HEK293 (cell line): ENCODE measurements around the gene ITPA.

Source experiments
- GFI1B ChIP-seq: fragments of 450-650 bp; formaldehyde crosslinking; IDR thresholded peaks from 2 replicates; pipeline ENCODE4 v1.5.1; 2016; ENCODE audit warnings: missing biosample characterization, missing genetic modification characterization
- GLIS1 ChIP-seq: fragments of 450-650 bp; formaldehyde crosslinking; IDR thresholded peaks from 2 replicates; pipeline ENCODE4 v1.5.1; 2016; ENCODE audit warnings: missing biosample characterization, missing genetic modification characterization
- KLF17 ChIP-seq: fragments of 450-650 bp; formaldehyde crosslinking; IDR thresholded peaks from 2 replicates; pipeline ENCODE4 v1.5.1; 2016; ENCODE audit warnings: missing biosample characterization, missing genetic modification characterization
- KLF8 ChIP-seq: fragments of 450-650 bp; formaldehyde crosslinking; IDR thresholded peaks from 2 replicates; pipeline ENCODE4 v1.5.1; 2016; ENCODE audit warnings: missing biosample characterization, missing genetic modification characterization
- KLF9 ChIP-seq: fragments of 450-650 bp; formaldehyde crosslinking; IDR thresholded peaks from 2 replicates; pipeline ENCODE4 v1.5.1; 2016; ENCODE audit warnings: missing biosample characterization, missing genetic modification characterization, low read depth
- SP7 ChIP-seq: fragments of 450-650 bp; formaldehyde crosslinking; IDR thresholded peaks from 2 replicates; pipeline ENCODE4 v1.5.1; 2016; ENCODE audit warnings: missing biosample characterization, missing genetic modification characterization
- WT1 ChIP-seq: fragments of 450-650 bp; formaldehyde crosslinking; IDR thresholded peaks from 2 replicates; pipeline ENCODE4 v1.5.1; 2016; ENCODE audit warnings: missing biosample characterization, missing genetic modification characterization
- ZBTB21 ChIP-seq: fragments of 450-650 bp; formaldehyde crosslinking; IDR thresholded peaks from 2 replicates; pipeline ENCODE4 v1.5.1; 2017; ENCODE audit warnings: missing biosample characterization, missing genetic modification characterization
- ZNF114 ChIP-seq: fragments of 450-650 bp; formaldehyde crosslinking; IDR thresholded peaks from 2 replicates; pipeline ENCODE4 v1.5.0; 2017; ENCODE audit warnings: missing biosample characterization, missing genetic modification characterization
- ZNF140 ChIP-seq: fragments of 450-650 bp; formaldehyde crosslinking; IDR thresholded peaks from 2 replicates; pipeline ENCODE4 v1.5.1; 2016; ENCODE audit warnings: missing biosample characterization, missing genetic modification characterization
- ZNF175 ChIP-seq: fragments of 450-650 bp; formaldehyde crosslinking; IDR thresholded peaks from 2 replicates; pipeline ENCODE4 v1.5.1; 2016; ENCODE audit warnings: missing biosample characterization, missing genetic modification characterization
- ZNF184 ChIP-seq: fragments of 450-650 bp; IDR thresholded peaks from 2 replicates; pipeline ENCODE4 v1.5.1; 2018; ENCODE audit warnings: missing biosample characterization, mild to moderate bottlenecking, missing genetic modification characterization
- ZNF324 ChIP-seq: fragments of 450-650 bp; formaldehyde crosslinking; IDR thresholded peaks from 2 replicates; pipeline ENCODE4 v1.5.1; 2016; ENCODE audit warnings: missing biosample characterization, missing genetic modification characterization
- ZNF341 ChIP-seq: fragments of 450-650 bp; formaldehyde crosslinking; IDR thresholded peaks from 2 replicates; pipeline ENCODE4; 2016; ENCODE audit warnings: low read depth, missing biosample characterization, missing genetic modification characterization
- ZNF404 ChIP-seq: fragments of 450-650 bp; formaldehyde crosslinking; IDR thresholded peaks from 2 replicates; pipeline ENCODE4 v1.5.1; 2017; ENCODE audit warnings: missing biosample characterization, missing genetic modification characterization
- ZNF423 ChIP-seq: fragments of 450-650 bp; formaldehyde crosslinking; IDR thresholded peaks from 2 replicates; pipeline ENCODE4 v1.5.1; 2016; ENCODE audit warnings: missing biosample characterization, missing genetic modification characterization
- ZNF501 ChIP-seq: fragments of 450-650 bp; formaldehyde crosslinking; IDR thresholded peaks from 2 replicates; pipeline ENCODE4 v1.5.1; 2016; ENCODE audit warnings: missing biosample characterization, missing genetic modification characterization
- ZNF530 ChIP-seq: fragments of 450-650 bp; formaldehyde crosslinking; IDR thresholded peaks from 2 replicates; pipeline ENCODE4 v1.5.1; 2016; ENCODE audit warnings: low read depth, missing biosample characterization, missing genetic modification characterization
- ZNF558 ChIP-seq: fragments of 450-650 bp; formaldehyde crosslinking; IDR thresholded peaks from 2 replicates; pipeline ENCODE4 v1.5.1; 2016; ENCODE audit warnings: missing biosample characterization, missing genetic modification characterization
- ZNF571 ChIP-seq: fragments of 450-650 bp; formaldehyde crosslinking; IDR thresholded peaks from 2 replicates; pipeline ENCODE4 v1.5.0; 2017; ENCODE audit warnings: missing biosample characterization, missing genetic modification characterization
- ZNF654 ChIP-seq: fragments of 450-650 bp; formaldehyde crosslinking; IDR thresholded peaks from 2 replicates; pipeline ENCODE4 v1.5.1; 2016; ENCODE audit warnings: low read depth, missing biosample characterization, missing genetic modification characterization
- ZNF777 ChIP-seq: fragments of 450-650 bp; formaldehyde crosslinking; IDR thresholded peaks from 2 replicates; pipeline ENCODE4 v1.5.1; 2017; ENCODE audit warnings: missing biosample characterization, missing genetic modification characterization, borderline replicate concordance
- TF ChIP-seq, protein P1 (sequence below): fragments of 450-650 bp; formaldehyde crosslinking; IDR thresholded peaks from 2 replicates; pipeline ENCODE4 v1.5.1; 2017; ENCODE audit warnings: missing biosample characterization, missing genetic modification characterization
- TF ChIP-seq, protein P2 (sequence below): fragments of 450-650 bp; formaldehyde crosslinking; IDR thresholded peaks from 2 replicates; pipeline ENCODE4 v1.5.1; 2016; ENCODE audit warnings: missing biosample characterization, missing genetic modification characterization
- TF ChIP-seq, protein P3 (sequence below): fragments of 450-650 bp; formaldehyde crosslinking; IDR thresholded peaks from 2 replicates; pipeline ENCODE4 v1.5.1; 2016; ENCODE audit warnings: missing biosample characterization, missing genetic modification characterization

Gene ITPA

GRCh38 chr20:3218307-3218988 lies 9.2 kb downstream of the ITPA start (continued):
- TF ChIP-seq, protein P1, sequence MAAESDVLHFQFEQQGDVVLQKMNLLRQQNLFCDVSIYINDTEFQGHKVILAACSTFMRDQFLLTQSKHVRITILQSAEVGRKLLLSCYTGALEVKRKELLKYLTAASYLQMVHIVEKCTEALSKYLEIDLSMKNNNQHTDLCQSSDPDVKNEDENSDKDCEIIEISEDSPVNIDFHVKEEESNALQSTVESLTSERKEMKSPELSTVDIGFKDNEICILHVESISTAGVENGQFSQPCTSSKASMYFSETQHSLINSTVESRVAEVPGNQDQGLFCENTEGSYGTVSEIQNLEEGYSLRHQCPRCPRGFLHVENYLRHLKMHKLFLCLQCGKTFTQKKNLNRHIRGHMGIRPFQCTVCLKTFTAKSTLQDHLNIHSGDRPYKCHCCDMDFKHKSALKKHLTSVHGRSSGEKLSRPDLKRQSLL, result no peak
- TF ChIP-seq WT1 (tag by site-specific recombination) (no peak), ZNF571 (no peak), ZNF140 (tag by site-specific recombination) (no peak), ZNF184 (tag by site-specific recombination) (no peak), GLIS1 (peak; percentile 95), ZNF530 (tag by site-specific recombination) (no peak), ZNF114 (no peak), ZNF558 (no peak), ZNF324 (tag by site-specific recombination) (no peak), ZNF341 (tag by site-specific recombination) (no peak), SP7 (tag by site-specific recombination) (no peak), ZNF175 (tag by site-specific recombination) (no peak), ZNF777 (tag by site-specific recombination) (no peak), KLF8 (tag by site-specific recombination) (peak; percentile 26; the same call in 1 of the 2 replicates), ZNF404 (no peak), ZNF654 (tag by site-specific recombination) (peak; percentile 22; the same call in 1 of the 2 replicates), ZBTB21 (tag by site-specific recombination) (no peak), ZNF423 (tag by site-specific recombination) (no peak), ZNF501 (tag by site-specific recombination) (no peak), KLF17 (tag by site-specific recombination) (peak; percentile 50; the same call in 1 of the 2 replicates), KLF9 (tag by site-specific recombination) (peak; percentile 55; the same call in 1 of the 2 replicates), GFI1B (no peak)
- TF ChIP-seq, protein P2, sequence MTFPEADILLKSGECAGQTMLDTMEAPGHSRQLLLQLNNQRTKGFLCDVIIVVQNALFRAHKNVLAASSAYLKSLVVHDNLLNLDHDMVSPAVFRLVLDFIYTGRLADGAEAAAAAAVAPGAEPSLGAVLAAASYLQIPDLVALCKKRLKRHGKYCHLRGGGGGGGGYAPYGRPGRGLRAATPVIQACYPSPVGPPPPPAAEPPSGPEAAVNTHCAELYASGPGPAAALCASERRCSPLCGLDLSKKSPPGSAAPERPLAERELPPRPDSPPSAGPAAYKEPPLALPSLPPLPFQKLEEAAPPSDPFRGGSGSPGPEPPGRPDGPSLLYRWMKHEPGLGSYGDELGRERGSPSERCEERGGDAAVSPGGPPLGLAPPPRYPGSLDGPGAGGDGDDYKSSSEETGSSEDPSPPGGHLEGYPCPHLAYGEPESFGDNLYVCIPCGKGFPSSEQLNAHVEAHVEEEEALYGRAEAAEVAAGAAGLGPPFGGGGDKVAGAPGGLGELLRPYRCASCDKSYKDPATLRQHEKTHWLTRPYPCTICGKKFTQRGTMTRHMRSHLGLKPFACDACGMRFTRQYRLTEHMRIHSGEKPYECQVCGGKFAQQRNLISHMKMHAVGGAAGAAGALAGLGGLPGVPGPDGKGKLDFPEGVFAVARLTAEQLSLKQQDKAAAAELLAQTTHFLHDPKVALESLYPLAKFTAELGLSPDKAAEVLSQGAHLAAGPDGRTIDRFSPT, result no peak
- TF ChIP-seq, protein P3, sequence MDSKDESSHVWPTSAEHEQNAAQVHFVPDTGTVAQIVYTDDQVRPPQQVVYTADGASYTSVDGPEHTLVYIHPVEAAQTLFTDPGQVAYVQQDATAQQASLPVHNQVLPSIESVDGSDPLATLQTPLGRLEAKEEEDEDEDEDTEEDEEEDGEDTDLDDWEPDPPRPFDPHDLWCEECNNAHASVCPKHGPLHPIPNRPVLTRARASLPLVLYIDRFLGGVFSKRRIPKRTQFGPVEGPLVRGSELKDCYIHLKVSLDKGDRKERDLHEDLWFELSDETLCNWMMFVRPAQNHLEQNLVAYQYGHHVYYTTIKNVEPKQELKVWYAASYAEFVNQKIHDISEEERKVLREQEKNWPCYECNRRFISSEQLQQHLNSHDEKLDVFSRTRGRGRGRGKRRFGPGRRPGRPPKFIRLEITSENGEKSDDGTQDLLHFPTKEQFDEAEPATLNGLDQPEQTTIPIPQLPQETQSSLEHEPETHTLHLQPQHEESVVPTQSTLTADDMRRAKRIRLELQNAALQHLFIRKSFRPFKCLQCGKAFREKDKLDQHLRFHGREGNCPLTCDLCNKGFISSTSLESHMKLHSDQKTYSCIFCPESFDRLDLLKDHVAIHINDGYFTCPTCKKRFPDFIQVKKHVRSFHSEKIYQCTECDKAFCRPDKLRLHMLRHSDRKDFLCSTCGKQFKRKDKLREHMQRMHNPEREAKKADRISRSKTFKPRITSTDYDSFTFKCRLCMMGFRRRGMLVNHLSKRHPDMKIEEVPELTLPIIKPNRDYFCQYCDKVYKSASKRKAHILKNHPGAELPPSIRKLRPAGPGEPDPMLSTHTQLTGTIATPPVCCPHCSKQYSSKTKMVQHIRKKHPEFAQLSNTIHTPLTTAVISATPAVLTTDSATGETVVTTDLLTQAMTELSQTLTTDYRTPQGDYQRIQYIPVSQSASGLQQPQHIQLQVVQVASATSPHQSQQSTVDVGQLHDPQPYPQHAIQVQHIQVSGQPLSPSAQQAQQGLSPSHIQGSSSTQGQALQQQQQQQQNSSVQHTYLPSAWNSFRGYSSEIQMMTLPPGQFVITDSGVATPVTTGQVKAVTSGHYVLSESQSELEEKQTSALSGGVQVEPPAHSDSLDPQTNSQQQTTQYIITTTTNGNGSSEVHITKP, result no peak
